ENCODE data around the gene PTTG2.

The PTTG2 gene

GRCh38 chr4:38001927-38002326 lies 41.7 kb downstream of the PTTG2 start:
- no peaks in the 10 kb centered on the region for H3K36me3 ChIP-seq (ENCODE audit: control insufficient read depth, insufficient read depth, low read length)
- H3K4me3 ChIP-seq (replicated peaks; ENCODE audit: low read depth, low read length), result no peak overlapping the region
- H3K27me3 ChIP-seq (replicated peaks; ENCODE audit: control insufficient read depth, insufficient read depth, low read length), result no peaks in the 10 kb centered on the region
- DNase-seq (ENCODE audit: extremely low read depth, insufficient read length), result no peak
- no peak for TF ChIP-seq CTCF (IDR thresholded peaks at IDR 0.05; ENCODE audit: insufficient read depth, low read length, poor library complexity, severe bottlenecking)

GRCh38 chr4:38002451-38003071 lies 42.4 kb downstream of the PTTG2 start:
- TF ChIP-seq CTCF (IDR thresholded peaks at IDR 0.05; ENCODE audit: insufficient read depth, low read length, poor library complexity, severe bottlenecking), result no peak
- no peaks in the 10 kb centered on the region for H3K36me3 ChIP-seq (ENCODE audit: control insufficient read depth, insufficient read depth, low read length)
- DNase-seq (ENCODE audit: extremely low read depth, insufficient read length), result no peak
- H3K27me3 ChIP-seq (replicated peaks; ENCODE audit: control insufficient read depth, insufficient read depth, low read length), result no peaks in the 10 kb centered on the region
- H3K4me3 ChIP-seq (replicated peaks; ENCODE audit: low read depth, low read length), result no peak overlapping the region

GRCh38 chr4:38003102-38003501 lies 42.9 kb downstream of the PTTG2 start:
- DNase-seq (ENCODE audit: extremely low read depth, insufficient read length), result no peak
- Histone ChIP-seq H3K27me3 (replicated peaks; ENCODE audit: control insufficient read depth, insufficient read depth, low read length) (no peaks in the 10 kb centered on the region), H3K4me3 (replicated peaks; ENCODE audit: low read depth, low read length) (no peak overlapping the region), H3K36me3 (ENCODE audit: control insufficient read depth, insufficient read depth, low read length) (no peaks in the 10 kb centered on the region)
- no peak for TF ChIP-seq CTCF (IDR thresholded peaks at IDR 0.05; ENCODE audit: insufficient read depth, low read length, poor library complexity, severe bottlenecking)

DNA sequence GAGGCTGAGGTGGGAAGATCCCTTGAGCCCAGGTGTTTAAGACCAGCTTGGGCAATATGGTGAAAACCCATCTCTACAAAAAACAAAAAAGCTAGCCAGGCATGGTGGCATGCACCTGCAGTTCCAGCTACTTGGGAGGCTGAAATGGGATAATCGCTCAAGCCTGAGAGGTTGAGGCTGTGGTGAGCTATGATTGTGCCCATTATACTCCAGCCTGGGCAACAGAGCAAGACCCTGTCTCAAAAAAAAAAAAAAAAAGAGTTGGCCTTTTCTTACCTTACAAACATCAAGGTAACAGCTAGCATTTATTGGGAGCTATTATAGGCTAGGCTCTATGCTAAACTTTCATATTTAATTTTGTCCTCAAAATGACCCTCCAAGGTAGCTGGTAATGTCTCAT lies 43.4 kb downstream of the PTTG2 start:
- Histone ChIP-seq H3K27me3 (replicated peaks; ENCODE audit: control insufficient read depth, insufficient read depth, low read length) (no peaks in the 10 kb centered on the region), H3K36me3 (ENCODE audit: control insufficient read depth, insufficient read depth, low read length) (no peaks in the 10 kb centered on the region), H3K4me3 (replicated peaks; ENCODE audit: low read depth, low read length) (no peak overlapping the region)
- no peak for DNase-seq (ENCODE audit: extremely low read depth, insufficient read length)
- no peak for TF ChIP-seq CTCF (IDR thresholded peaks at IDR 0.05; ENCODE audit: insufficient read depth, low read length, poor library complexity, severe bottlenecking)

GRCh38 chr4:38004062-38004461 lies 43.9 kb downstream of the PTTG2 start:
- TF ChIP-seq CTCF (IDR thresholded peaks at IDR 0.05; ENCODE audit: insufficient read depth, low read length, poor library complexity, severe bottlenecking), result no peak
- H3K36me3 ChIP-seq (ENCODE audit: control insufficient read depth, insufficient read depth, low read length), result no peaks in the 10 kb centered on the region

DNA sequence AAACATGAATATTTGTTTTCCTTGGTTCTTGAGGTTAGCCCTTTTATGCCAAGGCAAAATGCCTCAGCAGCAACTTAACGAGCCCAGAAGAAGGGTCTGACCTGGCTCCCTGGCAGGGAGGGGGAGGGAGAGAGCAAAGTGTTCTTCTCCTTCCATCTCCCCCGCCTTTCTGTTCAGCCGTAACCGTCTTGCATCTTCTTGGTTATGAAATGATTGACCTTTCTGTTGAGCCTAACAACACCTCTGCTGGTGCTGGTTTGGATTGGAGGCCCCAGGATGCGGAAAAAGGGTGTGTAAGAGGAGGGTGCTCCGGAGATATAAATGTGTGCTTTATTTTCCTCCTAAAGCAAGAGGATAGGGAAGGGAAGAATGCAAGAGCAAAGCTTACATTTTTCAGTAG lies 44.7 kb downstream of the PTTG2 start:
- DNase-seq (ENCODE audit: extremely low read depth, insufficient read length), result no peak
- no peak overlapping the region for H3K4me3 ChIP-seq (replicated peaks; ENCODE audit: low read depth, low read length)
- H3K36me3 ChIP-seq (ENCODE audit: control insufficient read depth, insufficient read depth, low read length), result no peaks in the 10 kb centered on the region
- no peaks in the 10 kb centered on the region for H3K27me3 ChIP-seq (replicated peaks; ENCODE audit: control insufficient read depth, insufficient read depth, low read length)
- TF ChIP-seq CTCF (IDR thresholded peaks at IDR 0.05; ENCODE audit: insufficient read depth, low read length, poor library complexity, severe bottlenecking), result no peak

More at GRCh38 chr4:38004062-38004461, 43.9 kb downstream of the PTTG2 start:
- DNase-seq (ENCODE audit: extremely low read depth, insufficient read length), result no peak
- no peaks in the 10 kb centered on the region for H3K27me3 ChIP-seq (replicated peaks; ENCODE audit: control insufficient read depth, insufficient read depth, low read length)
- H3K4me3 ChIP-seq (replicated peaks; ENCODE audit: low read depth, low read length), result no peak overlapping the region
